GM10248 (cell line): Measurements from ENCODE around the gene C1orf56.
"Not testable (repeated sequence)": the region's sequence is repeated elsewhere in the genome, so short reads cannot be mapped to it uniquely, and the experiment has no call there.

Source experiments
- CTCF ChIA-PET: fragments of 300-600 bp; sonication (Branson Sonifier 250); formaldehyde crosslinking; extraction: SDS; loops from one replicate; lab custom pipeline; 2021; ENCODE audit warnings: antibody characterized with exemption; lab: Yijun Ruan, JAX
- POLR2A ChIA-PET: fragments of 350-650 bp; sonication (Branson Sonifier 250); formaldehyde crosslinking; extraction: SDS; loops from one replicate; lab custom pipeline; 2020; ENCODE audit warnings: antibody characterized with exemption; lab: Yijun Ruan, JAX
- DNase-seq: peaks from one replicate; pipeline ENCODE4 v3.0.0; 2012; ENCODE audit errors: extremely low spot score
- CTCF ChIP-seq: IDR thresholded peaks from 2 replicates; pipeline ENCODE4 v1.5.1; 2012; ENCODE audit warnings: mild to moderate bottlenecking, low read depth; ENCODE audit errors: extremely low read depth, missing control alignments, control extremely low read depth

C1orf56 gene

DNA sequence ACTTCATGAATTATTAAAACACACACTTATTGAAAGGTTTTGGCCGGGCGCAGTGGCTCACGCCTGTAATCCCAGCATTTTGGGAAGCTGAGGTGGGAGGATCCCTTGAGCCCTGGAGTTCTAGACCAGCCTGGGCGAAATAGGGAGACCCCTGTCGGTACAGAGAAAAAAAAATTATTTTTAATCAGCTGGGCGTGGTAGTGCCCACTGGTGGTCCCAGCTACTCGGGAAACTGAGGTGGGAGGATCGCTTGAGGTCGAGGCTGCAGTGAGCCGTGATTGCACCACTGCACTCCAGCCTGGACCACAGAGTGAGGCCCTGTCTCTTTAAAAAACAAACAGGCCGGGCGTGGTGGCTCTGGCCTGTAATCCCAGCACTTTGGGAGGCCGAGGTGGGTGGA is 24.7 kb downstream of the C1orf56 start:
- ChIA-PET POLR2A (interaction anchor here (1.2 kb wide), 1 partner anchor 25 kb away, joined by 3 read pairs; no protein-coding TSS in a partner anchor), CTCF (interaction anchor here (1.0 to 4.1 kb wide), 16 partner anchors 9 to 209 kb away, joined by 3 to 52 read pairs (median 5); partner anchors contain the start of genes C1orf56, CDC42SE1, MINDY1 and MLLT11)
- no peak for TF ChIP-seq CTCF
- no peak for DNase-seq

DNA sequence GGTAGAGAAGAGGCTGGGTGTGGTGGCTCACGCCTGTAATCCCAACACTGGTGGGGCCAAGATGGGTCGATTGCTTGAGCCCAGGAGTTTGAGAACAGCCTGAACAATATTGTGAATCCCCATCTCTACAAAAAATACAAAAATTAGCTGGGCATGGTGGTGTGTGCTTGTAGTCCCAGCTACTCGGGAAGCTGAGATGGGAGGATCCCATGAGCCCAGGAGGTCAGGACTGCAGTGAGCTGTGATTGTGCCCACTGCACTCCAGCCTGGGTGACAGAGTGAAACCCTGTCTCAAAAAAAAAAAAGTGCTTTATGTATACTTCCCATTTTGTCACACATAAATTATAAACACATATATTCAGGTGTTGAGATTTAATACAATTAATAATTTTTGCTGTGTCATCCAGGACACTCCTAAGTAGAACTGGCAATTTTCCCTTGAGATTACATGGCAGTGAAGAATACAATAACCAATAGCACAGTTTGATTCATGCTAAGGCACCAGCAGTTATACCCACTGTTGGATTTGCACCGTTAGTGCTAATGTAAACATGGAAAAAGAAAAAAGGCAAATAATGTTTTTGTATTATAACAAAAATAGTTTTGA is 38.5 kb downstream of the C1orf56 start:
- TF ChIP-seq CTCF = no peak
- CTCF ChIA-PET = interaction anchor here (1.1 to 4.5 kb wide), 7 partner anchors 11 to 71 kb away, joined by 3 to 31 read pairs (median 4); partner anchors contain the start of genes CDC42SE1 and TNFAIP8L2
- POLR2A ChIA-PET = no interaction called here
- no peak for DNase-seq

DNA sequence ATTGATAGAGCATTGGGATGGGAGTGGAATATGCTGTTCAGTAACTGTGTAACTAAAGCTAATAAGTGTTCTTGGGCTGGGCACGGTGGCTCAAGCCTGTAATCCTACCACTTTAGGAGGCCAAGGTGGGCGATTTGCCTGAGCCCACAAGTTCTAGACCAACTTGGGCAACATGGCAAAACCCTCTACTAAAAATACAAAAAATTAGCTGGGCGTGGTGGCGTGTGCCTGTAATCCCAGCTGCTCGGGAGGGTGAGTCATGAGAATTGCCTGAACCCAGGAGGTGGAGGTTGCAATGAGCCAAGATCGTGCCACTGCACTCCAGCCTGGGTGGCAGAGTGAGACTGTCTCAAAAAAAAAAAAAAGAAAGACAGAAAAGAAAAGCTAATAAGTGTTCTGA is 49.9 kb downstream of the C1orf56 start:
- ChIA-PET POLR2A (interaction anchor here (0.7 kb wide), 1 partner anchor 25 kb away, joined by 3 read pairs; no protein-coding TSS in a partner anchor), CTCF (interaction anchor here (1.1 to 9.8 kb wide), 5 partner anchors 11 to 61 kb away, joined by 3 to 218 read pairs (median 7); partner anchors contain the start of gene TNFAIP8L2)
- DNase-seq = not testable (repeated sequence)

DNA sequence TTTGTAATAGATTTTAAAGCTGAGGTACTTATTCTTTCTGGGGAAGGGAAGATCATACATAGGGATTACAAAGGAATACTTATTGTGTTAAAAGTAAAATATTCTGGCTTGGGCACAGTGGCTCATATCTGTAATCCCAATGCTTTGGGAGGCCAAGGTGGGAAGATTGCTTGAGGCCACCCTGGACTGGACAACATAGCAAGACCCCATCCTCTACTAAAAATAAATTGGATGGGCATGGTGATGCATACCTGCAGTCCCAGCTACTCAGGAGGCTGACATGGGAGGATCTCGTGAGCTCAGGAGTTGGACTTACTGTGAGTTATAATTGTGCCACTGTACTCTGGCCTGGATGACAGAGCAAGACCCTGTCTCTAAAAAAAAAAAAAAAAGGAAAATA is 50.6 kb downstream of the C1orf56 start:
- no peak for DNase-seq
- TF ChIP-seq CTCF = no peak
- ChIA-PET POLR2A (interaction anchor here (0.6 kb wide), 1 partner anchor 116 kb away, joined by 3 read pairs; the partner anchor contains the start of gene ANXA9), CTCF (interaction anchor here (2.4 to 9.8 kb wide), 2 partner anchors 12 to 61 kb away, joined by 10 to 218 read pairs; partner anchors contain the start of gene TNFAIP8L2)
